Activated CD8-positive, alpha-beta memory T cell treated with anti-CD3 and anti-CD28 coated beads, Interleukin-2, amount 50 U/mL, for 24 hours (primary cell): ENCODE measurements around the gene DHRSX.
"Not testable (repeated sequence)": the region's sequence is repeated elsewhere in the genome, so short reads cannot be mapped to it uniquely, and the experiment has no call there.

Experiments
- DNase-seq: peaks from one replicate; pipeline ENCODE4 v3.0.0-alpha.2; 2020; ENCODE audit errors: extremely low read depth

Gene DHRSX

DNA sequence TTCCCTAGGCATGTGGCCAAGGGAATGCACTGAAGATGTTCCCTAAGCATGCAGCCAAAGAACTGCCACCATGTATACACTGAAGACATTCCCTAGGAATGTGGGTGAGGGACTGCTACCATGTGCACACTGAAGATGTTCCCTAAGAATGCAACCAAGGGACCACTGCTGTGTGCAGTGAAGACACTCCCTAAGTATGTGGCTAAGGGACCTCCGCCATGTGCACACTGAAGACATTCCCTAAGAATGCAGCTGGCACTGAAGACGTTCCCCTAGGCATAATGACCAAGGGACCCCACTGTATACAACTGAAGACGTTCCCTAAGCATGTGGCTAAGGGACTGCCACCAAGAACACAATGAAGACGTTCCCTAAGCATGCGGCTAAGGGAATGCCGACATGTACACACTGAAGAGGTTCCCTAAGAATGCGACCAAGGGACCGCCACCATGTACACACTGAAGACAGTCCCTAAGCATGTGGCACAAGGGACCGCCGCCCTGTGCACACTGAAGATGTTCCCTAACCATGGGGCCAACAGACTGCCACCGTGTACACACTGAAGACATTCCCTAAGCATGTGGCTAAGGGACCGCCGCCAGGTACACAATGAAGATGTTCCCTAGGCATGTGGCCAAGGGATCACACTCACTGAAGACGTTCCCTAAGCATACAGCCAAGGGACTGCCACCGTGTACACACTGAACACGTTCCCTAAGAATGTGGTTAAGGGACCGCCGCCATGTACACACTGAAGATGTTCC lies 25.6 kb downstream of the DHRSX start:
- DNase-seq: no peak

- DNase-seq: no peak
Observed at GRCh38 chrX:2474280-2474962, 26.4 kb downstream of the DHRSX start.

- not testable (repeated sequence) for DNase-seq
Observed at GRCh38 chrX:2473064-2473463, 27.7 kb downstream of the DHRSX start.

DNA sequence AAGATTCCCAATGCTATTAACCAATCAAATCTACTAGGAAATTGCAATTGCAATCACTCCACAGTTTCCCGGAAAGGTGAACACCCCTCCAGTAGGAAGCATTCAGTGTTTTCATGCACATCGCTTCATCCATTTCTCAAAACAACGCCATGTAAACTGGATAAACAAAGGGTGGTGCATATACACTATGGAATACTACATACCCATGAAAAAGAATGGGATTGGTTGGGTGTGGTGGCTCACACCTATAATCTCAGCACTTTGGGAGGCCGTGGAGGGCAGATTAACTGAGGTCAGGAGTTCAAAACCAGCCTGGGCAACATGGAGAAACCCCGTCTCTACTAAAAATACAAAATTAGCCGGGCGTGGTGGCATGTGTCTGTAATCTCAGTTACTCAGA lies 29.1 kb downstream of the DHRSX start:
- DNase-seq: no peak

- not testable (repeated sequence) for DNase-seq
Observed at GRCh38 chrX:2471126-2471525, 29.6 kb downstream of the DHRSX start.

- not testable (repeated sequence) for DNase-seq
Observed at GRCh38 chrX:2469852-2470251, 30.9 kb downstream of the DHRSX start.

DNA sequence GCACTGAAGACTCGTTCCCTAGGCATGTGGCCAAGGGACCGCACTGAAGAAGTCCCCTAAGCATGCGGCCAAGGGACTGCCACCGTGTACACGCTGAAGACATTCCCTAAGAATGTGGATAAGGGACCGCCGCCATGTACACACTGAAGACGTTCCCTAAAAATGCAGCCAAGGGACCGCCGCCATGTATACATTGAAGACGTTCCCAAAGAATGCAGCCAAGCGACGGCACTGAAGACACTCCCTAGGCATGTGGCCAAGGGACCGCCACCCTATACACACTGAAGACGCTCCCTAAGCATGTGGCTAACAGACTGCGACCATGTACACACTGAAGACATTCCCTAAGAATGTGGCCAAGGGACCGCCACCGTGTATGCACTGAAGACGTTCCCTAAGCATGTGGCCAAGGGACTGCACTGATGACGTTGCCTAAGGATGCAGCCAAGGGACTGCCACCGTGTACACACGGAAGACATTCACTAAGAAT lies 31.5 kb downstream of the DHRSX start:
- no peak for DNase-seq

GRCh38 chrX:2468261-2469195 lies 32.2 kb downstream of the DHRSX start:
- no peak for DNase-seq

- DNase-seq: no peak
Observed at GRCh38 chrX:2466876-2467656, 33.7 kb downstream of the DHRSX start.

GRCh38 chrX:2464677-2465166 lies 36.1 kb downstream of the DHRSX start:
- DNase-seq: no peak

DNA sequence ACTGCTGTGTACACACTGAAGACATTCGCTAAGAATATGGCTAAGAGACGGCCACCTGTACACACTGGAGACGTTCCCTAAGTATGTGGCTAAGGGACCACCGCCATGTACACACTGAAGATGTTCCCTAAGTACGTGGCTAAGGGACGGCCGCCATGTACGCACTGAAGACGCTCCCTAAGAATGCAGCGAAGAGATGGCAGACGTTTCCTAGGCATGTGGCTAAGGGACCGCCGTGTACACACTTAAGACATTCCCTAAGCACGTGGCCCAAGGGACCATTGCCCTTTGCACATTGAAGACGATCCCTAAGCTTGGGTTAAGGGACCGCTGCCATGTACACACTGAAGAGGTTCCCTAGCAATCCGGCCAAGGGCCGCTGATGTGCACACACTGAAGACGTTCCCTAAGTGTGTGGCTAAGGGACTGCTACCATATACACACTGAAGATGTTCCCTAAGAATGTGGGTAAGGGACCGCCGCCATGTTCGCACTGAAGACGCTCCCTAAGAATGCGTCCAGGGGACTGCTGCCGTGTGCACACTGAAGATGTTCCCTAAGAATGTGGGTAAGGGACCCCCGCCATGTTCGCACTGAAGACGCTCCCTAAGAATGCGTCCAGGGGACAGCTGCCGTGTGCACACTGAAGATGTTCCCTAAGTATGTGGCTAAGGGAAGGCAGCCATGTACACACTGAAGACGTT lies 36.7 kb downstream of the DHRSX start:
- DNase-seq: no peak

GRCh38 chrX:2463481-2463880 lies 37.3 kb downstream of the DHRSX start:
- not testable (repeated sequence) for DNase-seq

DNA sequence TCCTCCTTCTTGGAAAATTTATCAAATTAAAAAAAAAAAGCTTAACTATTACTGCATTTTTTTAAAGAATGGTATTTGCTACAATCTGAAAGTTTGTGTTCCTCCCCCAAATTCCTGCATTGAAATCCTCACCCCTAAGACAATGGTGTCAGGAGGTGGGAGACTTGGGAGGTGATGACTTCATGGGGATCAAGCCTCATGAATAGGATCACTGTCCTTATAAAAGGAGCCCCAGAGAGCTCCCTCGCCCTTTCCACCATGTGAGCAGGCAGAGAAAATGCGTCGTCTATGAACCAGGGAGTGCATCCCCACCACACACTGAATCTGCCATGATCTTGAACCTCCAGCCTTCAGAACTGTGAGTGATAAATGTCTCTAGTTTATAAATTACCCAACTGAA lies 38.0 kb downstream of the DHRSX start:
- DNase-seq: no peak

- DNase-seq: no peak
Observed at GRCh38 chrX:2462074-2462473, 38.7 kb downstream of the DHRSX start.

GRCh38 chrX:2461711-2462016 lies 39.1 kb downstream of the DHRSX start:
- no peak for DNase-seq

GRCh38 chrX:2460821-2461710 lies 39.7 kb downstream of the DHRSX start:
- not testable (repeated sequence) for DNase-seq

DNA sequence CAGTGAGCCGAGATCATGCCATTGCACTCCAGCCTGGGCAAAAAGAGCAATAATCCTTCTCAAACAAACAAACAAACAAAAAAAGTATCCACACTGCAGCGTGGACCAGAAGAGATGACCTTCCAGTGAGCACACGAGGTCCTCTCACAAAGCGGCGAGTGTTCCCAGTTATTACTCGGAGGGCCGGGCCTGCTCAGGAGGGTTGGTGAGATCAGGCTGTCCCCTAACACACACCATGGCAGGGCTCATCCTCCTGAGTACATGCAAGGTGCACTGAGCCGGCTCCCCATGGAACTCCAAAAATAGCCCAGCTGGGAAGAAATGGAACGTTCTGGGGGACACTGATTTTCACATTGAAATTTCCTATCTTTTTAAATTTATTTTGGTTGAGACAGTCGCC lies 40.7 kb downstream of the DHRSX start:
- not testable (repeated sequence) for DNase-seq

DNA sequence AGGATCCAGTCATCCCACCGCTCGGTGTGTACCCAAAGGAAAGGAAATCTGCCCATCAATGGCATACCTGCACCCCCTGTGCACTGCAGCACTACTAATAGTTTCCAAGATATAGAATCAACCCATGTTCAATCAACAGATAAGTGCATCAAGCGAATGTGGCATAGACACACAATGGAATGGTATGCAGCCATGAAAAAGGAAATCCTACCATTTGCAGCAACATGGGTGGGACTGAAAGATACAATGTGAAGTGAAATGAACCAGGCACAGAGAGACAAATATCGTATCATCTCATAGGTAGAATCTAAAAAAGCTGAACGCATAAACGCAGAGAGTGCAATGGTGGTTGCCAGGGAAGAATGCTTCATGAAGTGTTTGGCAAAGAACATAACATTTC lies 42.5 kb downstream of the DHRSX start:
- DNase-seq: no peak

- DNase-seq: no peak
Observed at GRCh38 chrX:2457289-2458133, 43.3 kb downstream of the DHRSX start.
